Glomerular visceral epithelial cell (primary cell): ENCODE measurements around the gene ANKRD52.
"Not testable (repeated sequence)": the region's sequence is repeated elsewhere in the genome, so short reads cannot be mapped to it uniquely, and the experiment has no call there.

Experiments
- DNase-seq: peaks from one replicate; pipeline ENCODE4 v3.0.0-alpha.2; 2016; ENCODE audit errors: extremely low spot score

ANKRD52 gene

DNA sequence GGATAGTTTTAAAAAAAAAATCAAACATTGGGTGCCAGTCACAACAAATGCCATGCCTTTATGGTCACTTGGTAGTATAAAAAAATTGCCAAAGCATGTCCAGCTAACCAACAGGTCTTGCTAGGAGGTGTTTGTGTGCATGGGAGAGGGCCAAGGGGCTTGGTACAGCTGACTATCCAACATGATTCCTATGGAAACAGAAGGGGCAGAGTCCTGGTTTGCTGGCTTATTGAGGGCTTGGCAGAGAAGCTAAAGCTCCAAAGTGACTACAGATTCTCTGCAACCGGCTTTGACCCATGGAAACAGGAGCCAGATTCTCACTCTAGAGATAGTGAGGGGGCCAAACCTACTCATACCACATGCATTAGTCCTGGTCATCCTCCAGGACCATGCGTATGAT is 14.3 kb upstream of the ANKRD52 start:
- DNase-seq = not testable (repeated sequence)

- peak; percentile 25 for DNase-seq
Measured at GRCh38 chr12:56271031-56271430, 12.8 kb upstream of the ANKRD52 start.

GRCh38 chr12:56267443-56268071 is 9.4 kb upstream of the ANKRD52 start:
- no peak for DNase-seq

GRCh38 chr12:56266693-56267442 is 8.7 kb upstream of the ANKRD52 start, which contains the start of gene COQ10A:
Gene COQ10A, plus strand, starts transcription at chr12:56266942. Its CDS starts 177 bp downstream, at chr12:56267119.
- DNase-seq = peak; percentile 85

- not testable (repeated sequence) for DNase-seq
Measured at GRCh38 chr12:56266068-56266692, 8.0 kb upstream of the ANKRD52 start.

- DNase-seq = not testable (repeated sequence)
Measured at GRCh38 chr12:56262955-56263354, 4.8 kb upstream of the ANKRD52 start.

GRCh38 chr12:56261503-56262232 is 3.5 kb upstream of the ANKRD52 start:
- peak; percentile 85 for DNase-seq

GRCh38 chr12:56260921-56261320 is 2.7 kb upstream of the ANKRD52 start:
- no peak for DNase-seq

DNA sequence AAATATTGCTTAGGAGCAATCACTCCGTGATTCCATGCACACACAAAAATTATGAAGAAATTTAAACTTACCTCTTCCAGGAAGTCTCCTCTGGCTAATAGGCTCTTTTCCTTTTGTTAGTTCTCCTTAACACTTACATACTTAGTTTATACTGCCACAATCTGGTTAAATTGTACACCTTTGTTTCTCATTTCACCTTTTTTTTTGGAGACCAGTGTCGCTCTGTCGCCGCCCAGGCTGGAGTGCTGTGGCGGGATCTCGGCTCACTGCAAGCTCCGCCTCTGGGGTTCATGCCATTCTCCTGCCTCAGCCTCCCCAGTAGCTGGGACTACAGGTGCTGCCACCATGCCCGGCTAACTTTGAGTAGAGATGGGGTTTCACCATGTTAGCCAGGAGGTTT is 2.2 kb upstream of the ANKRD52 start:
- no peak for DNase-seq

- no peak for DNase-seq
Measured at GRCh38 chr12:56258820-56259183, 618 bp upstream of the ANKRD52 start.

DNA sequence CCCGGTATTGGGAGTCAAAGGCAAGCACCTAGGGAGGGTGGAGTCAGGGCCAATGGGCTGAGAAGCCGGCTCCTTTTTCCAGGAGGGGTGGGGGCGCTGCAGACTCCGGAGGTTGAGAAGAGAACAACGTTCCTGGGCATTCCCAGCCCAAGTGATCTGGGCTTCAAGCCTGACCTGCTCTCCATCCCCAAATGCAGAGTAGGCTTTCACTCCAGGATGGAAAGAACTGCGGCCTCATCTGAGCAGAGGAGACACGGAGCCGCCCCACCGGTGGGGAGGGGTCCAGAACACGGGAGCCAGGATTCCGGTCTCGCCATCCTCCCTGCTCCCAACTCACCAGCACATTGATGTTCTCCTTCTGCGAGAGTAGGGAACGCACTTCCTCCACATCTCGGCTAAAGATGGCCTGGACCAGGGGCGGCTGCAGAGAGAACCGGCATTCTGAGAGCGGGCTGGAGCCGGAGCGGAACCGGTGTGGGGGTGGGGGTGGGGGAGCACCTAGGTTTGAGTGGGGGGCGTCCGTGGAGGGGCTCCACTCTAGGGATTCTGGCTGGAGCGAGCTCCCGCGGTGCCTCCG is 605 bp downstream of the ANKRD52 start:
- DNase-seq = peak; percentile 41

DNA sequence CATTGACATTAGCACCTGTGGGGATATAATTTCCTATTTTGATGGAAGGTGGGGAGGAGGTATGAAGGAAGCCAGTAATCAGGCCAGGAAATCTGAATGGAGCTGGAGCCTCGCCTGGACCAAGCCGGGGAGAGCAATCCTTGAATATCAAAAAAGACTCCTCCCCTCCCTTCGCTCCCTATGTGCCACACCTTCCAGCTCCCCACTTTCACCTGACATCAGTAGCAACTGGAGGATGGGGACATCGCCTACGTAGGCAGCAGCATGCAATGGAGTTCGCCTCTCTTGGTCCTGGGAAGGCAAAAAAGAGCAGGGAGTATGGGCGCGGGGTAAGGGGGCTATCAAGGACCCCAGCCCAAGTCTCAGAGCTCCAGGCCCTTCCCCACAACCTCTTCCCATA is 1.1 kb downstream of the ANKRD52 start:
- DNase-seq = no peak

- peak; percentile 73 for DNase-seq
Measured at GRCh38 chr12:56256326-56256960, 1.7 kb downstream of the ANKRD52 start.

- DNase-seq = no peak
Measured at GRCh38 chr12:56255671-56256070, 2.5 kb downstream of the ANKRD52 start.

- DNase-seq = no peak
Measured at GRCh38 chr12:56253091-56253490, 5.1 kb downstream of the ANKRD52 start.

- no peak for DNase-seq
Measured at GRCh38 chr12:56252649-56253048, 5.5 kb downstream of the ANKRD52 start.

DNA sequence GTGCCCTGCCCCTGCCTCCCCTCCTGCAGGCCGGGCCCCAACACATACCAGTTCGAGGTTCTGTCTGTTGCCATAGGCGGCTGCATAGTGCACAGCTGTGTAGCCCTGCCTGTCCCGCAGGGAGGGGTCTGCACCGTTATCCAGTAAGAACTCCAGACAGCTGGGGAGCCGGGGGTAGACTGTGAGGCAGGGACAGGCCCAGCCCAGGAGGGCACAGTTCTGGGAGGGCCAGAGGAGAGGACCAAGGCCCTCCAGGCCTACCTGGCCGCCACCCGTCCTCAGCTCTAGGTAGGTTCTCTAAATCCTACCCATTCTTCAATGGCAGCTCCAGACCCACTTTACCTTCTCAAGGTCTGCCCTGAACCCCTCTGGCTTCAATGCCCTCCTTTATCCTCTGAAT is 9.5 kb downstream of the ANKRD52 start:
- DNase-seq = no peak

DNA sequence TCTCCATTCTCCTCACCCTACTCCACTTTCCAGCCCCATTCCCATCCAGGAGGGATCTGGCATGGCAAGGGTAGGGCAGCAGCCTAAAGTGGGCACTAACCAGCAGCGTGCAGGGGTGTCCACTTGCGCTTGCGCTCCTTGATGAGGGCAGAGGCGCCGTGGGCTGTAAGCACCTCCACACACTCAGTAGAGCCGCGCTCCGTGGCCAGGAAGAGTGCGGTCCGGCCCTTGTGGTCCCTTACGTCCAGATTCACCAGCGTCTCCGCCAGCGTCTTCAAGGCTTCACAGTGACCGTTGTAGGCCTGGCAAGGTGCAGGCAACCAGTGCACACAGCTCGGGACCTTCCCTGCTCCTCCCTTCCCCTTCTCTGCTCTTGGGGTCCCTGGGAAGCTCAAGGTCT is 10.3 kb downstream of the ANKRD52 start:
- no peak for DNase-seq

GRCh38 chr12:56244494-56244893 is 13.7 kb downstream of the ANKRD52 start:
- no peak for DNase-seq

- DNase-seq = no peak
Measured at GRCh38 chr12:56243731-56244181, 14.4 kb downstream of the ANKRD52 start.

DNA sequence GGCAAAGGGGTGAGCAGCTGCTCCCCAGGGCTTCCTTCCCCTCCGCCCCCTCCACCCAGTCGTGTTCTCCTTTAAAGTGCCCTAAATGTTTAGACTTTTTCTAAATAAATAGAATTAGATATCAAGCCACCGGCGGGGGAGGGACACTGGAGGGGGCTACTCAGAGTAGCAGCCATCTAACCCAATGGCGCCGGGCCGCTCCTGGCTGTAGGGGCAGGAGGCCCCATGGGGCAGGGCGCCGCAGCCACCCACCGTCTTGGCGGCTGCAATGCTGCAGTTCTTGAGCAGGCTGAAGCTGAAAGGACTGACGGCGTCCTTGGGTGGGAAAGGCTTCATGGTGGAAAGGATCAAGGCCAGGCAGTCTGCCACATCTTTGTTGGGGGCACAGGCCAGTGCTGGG is 15.2 kb downstream of the ANKRD52 start:
- DNase-seq = no peak
